Measurements from ENCODE around the gene CTNNA3. TPM values are rescaled to one million over a fixed set of nuclear protein-coding genes. Genes with fewer than 3 reads are reported as not detected.

The CTNNA3 gene
- total and polyA plus RNA-seq, 12 donors: 0.03 to 14.4 (median 0.47) TPM; not detected in 1

GRCh38 chr10:66924674-66925345, 771.2 kb downstream of the CTNNA3 start:
- no peaks in the 10 kb centered on the region for H3K4me1 ChIP-seq (replicated peaks in 1 of 2)
- no peak for DNase-seq
- WGBS, 4 donors: 46 to 65% (median 56%) methylated on average over 10 of the region's 10 CpGs
- no peak overlapping the region for H3K27ac ChIP-seq
- no peaks in the 10 kb centered on the region for H3K9me3 ChIP-seq (replicated peaks in 1 of 3)
- no peak overlapping the region for H3K4me3 ChIP-seq
- H3K27me3 ChIP-seq: peaks cover 19% of the 10 kb centered on the region
- no peak for TF ChIP-seq CTCF (IDR thresholded peaks at IDR 0.05)
- no peak for TF ChIP-seq POLR2A (IDR thresholded peaks at IDR 0.05)
- intact Hi-C loops (cut with DNase I): loop anchor here in 1 of 2 donors (10.0 kb wide), 1 partner anchor 380 kb away; no protein-coding TSS in a partner anchor
- no peaks in the 10 kb centered on the region for H3K36me3 ChIP-seq (replicated peaks in 1 of 2)

GRCh38 chr10:66919248-66919647, 776.7 kb downstream of the CTNNA3 start:
- Histone ChIP-seq H3K27me3 (no peaks in the 10 kb centered on the region), H3K4me1 (replicated peaks in 1 of 2) (no peaks in the 10 kb centered on the region), H3K27ac (no peak overlapping the region), H3K4me3 (no peak overlapping the region), H3K9me3 (replicated peaks in 1 of 3) (no peaks in the 10 kb centered on the region), H3K36me3 (replicated peaks in 1 of 2) (no peaks in the 10 kb centered on the region)
- intact Hi-C loops (cut with DNase I): no loop called here
- WGBS, 4 donors: 89 to 95% (median 91%) methylated on average over 2 of the region's 2 CpGs
- no peak for TF ChIP-seq POLR2A (IDR thresholded peaks at IDR 0.05)
- no peak for TF ChIP-seq CTCF (IDR thresholded peaks at IDR 0.05)
- no peak for DNase-seq

- no peaks in the 10 kb centered on the region for H3K27me3 ChIP-seq
- no peaks in the 10 kb centered on the region for H3K36me3 ChIP-seq (replicated peaks in 1 of 2)
- H3K4me3 ChIP-seq: no peak overlapping the region
- no peak overlapping the region for H3K27ac ChIP-seq
- H3K4me1 ChIP-seq (replicated peaks in 1 of 2): no peaks in the 10 kb centered on the region
- intact Hi-C loops (cut with DNase I): no loop called here
- no peaks in the 10 kb centered on the region for H3K9me3 ChIP-seq (replicated peaks in 1 of 3)
- no peak for DNase-seq
- WGBS, 4 donors: 45 to 69% (median 54%) methylated on average over 3 of the region's 3 CpGs
- TF ChIP-seq CTCF (IDR thresholded peaks at IDR 0.05) (no peak), POLR2A (IDR thresholded peaks at IDR 0.05) (no peak)
These were observed 778.9 kb downstream of the CTNNA3 start for GRCh38 chr10:66917104-66917503.

GRCh38 chr10:66916030-66916429, 780.0 kb downstream of the CTNNA3 start:
- intact Hi-C loops (cut with DNase I): no loop called here
- no peaks in the 10 kb centered on the region for H3K36me3 ChIP-seq (replicated peaks in 1 of 2)
- no peak overlapping the region for H3K27ac ChIP-seq
- no peak for DNase-seq
- no peak overlapping the region for H3K4me3 ChIP-seq
- no peaks in the 10 kb centered on the region for H3K4me1 ChIP-seq (replicated peaks in 1 of 2)
- H3K9me3 ChIP-seq (replicated peaks in 1 of 3): no peaks in the 10 kb centered on the region
- 76 to 85% (median 79%) methylated on average over 2 of the region's 2 CpGs for WGBS, 4 donors
- TF ChIP-seq CTCF (IDR thresholded peaks at IDR 0.05): no peak
- TF ChIP-seq POLR2A (IDR thresholded peaks at IDR 0.05): no peak
- no peaks in the 10 kb centered on the region for H3K27me3 ChIP-seq
